ENCODE data around the gene SLC30A4. TPM values are rescaled to one million over a fixed set of nuclear protein-coding genes. Genes with fewer than 3 reads are reported as not detected.

SLC30A4 gene
- total and polyA plus RNA-seq, 2 of the 8 experiments (the other 6 are each of a cell fraction or from before 2014, with no cell fraction given) = under 0.01 to 0.07 TPM

- H3K4me1 ChIP-seq (replicated peaks in 1 of 4; ENCODE audit: control insufficient read depth in 3 of 4, insufficient read depth in 4 of 4, low read length in 3 of 4) = no peaks in the 10 kb centered on the region
- no peak overlapping the region for H4K5ac ChIP-seq (ENCODE audit: insufficient read length, low read depth, low read length)
- peaks cover 10% of the 10 kb centered on the region; the same call in 1 of the 2 replicates for H3K23me2 ChIP-seq (ENCODE audit: low read depth, low read length)
- H3K4me2 ChIP-seq (ENCODE audit: insufficient read depth in 1 of 2, low read depth in 2 of 2, low read length in 2 of 2) = no peak overlapping the region
- TF ChIP-seq ASH2L (IDR thresholded peaks at IDR 0.05; ENCODE audit: low read length) (no peak), GABPA (IDR thresholded peaks at IDR 0.05; ENCODE audit: borderline replicate concordance, insufficient read depth, low read length) (no peak), NRF1 (IDR thresholded peaks at IDR 0.05; ENCODE audit: low read depth, low read length) (no peak), FOSL1 (IDR thresholded peaks at IDR 0.05; ENCODE audit: insufficient read depth, low read depth, low read length) (no peak), SP4 (IDR thresholded peaks at IDR 0.05; ENCODE audit: low read length) (no peak), MAFK (IDR thresholded peaks at IDR 0.05; ENCODE audit: low read depth, low read length) (no peak), CBX5 (IDR thresholded peaks at IDR 0.05; ENCODE audit: low read depth, low read length) (no peak), SIRT6 (IDR thresholded peaks at IDR 0.05; ENCODE audit: low read length) (no peak), TAF7 (optimal IDR thresholded peaks at IDR 0.05; ENCODE audit: borderline replicate concordance, low read depth, low read length) (no peak)
- TF ChIP-seq, protein P1, sequence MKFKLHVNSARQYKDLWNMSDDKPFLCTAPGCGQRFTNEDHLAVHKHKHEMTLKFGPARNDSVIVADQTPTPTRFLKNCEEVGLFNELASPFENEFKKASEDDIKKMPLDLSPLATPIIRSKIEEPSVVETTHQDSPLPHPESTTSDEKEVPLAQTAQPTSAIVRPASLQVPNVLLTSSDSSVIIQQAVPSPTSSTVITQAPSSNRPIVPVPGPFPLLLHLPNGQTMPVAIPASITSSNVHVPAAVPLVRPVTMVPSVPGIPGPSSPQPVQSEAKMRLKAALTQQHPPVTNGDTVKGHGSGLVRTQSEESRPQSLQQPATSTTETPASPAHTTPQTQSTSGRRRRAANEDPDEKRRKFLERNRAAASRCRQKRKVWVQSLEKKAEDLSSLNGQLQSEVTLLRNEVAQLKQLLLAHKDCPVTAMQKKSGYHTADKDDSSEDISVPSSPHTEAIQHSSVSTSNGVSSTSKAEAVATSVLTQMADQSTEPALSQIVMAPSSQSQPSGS (IDR thresholded peaks at IDR 0.05; ENCODE audit: low read length) = no peak
- no peaks in the 10 kb centered on the region for H3K79me1 ChIP-seq (ENCODE audit: low read depth, low read length)
- H3K14ac ChIP-seq (ENCODE audit: insufficient read length) = no peak overlapping the region
- peaks cover 7 to 15% (median 10%) of the 10 kb centered on the region in 4 experiments for H3K27me3 ChIP-seq (replicated peaks in 1 of 4; ENCODE audit: control insufficient read depth in 3 of 4, extremely low read depth in 1 of 4, insufficient read depth in 3 of 4, low read length in 3 of 4)
- no peak overlapping the region for H3K56ac ChIP-seq (replicated peaks; ENCODE audit: insufficient read length, low read depth, low read length)
- H3K9ac ChIP-seq (replicated peaks in 1 of 4; ENCODE audit: extremely low read depth in 1 of 4, low read depth in 3 of 4, low read length in 3 of 4) = no peak overlapping the region
- H3K4ac ChIP-seq (replicated peaks; ENCODE audit: insufficient read length, low read depth, low read length) = no peak overlapping the region
- CTCF ChIA-PET (ENCODE audit: partially characterized antibody) = interaction anchor here (0.5 to 6.6 kb wide), 40 partner anchors 12 to 294 kb away, joined by 3 to 76 read pairs (median 4); a partner anchor contains a TSS
- POLR2A ChIA-PET (ENCODE audit: partially characterized antibody) = no interaction called here
- H3K18ac ChIP-seq (ENCODE audit: extremely low read depth, low read length) = no peak overlapping the region
- H4K20me1 ChIP-seq (replicated peaks in 1 of 2; ENCODE audit: control insufficient read depth in 1 of 2, insufficient read depth in 2 of 2, low read length in 2 of 2) = peaks cover 0 to 6% of the 10 kb centered on the region in 2 experiments
- no peak overlapping the region for H2AK5ac ChIP-seq (ENCODE audit: low read depth, low read length)
- no peak overlapping the region for H2BK120ac ChIP-seq (replicated peaks; ENCODE audit: low read depth, low read length)
- no peak overlapping the region for H4K8ac ChIP-seq (ENCODE audit: extremely low read depth, insufficient read depth, low read length)
- H3K27ac ChIP-seq (ENCODE audit: low read depth, low read length) = no peak overlapping the region
- FAIRE-seq (no peak), DNase-seq (ENCODE audit: low read depth in 1 of 2, low spot score in 2 of 2) (no peak)
- no peak overlapping the region for H2BK15ac ChIP-seq (ENCODE audit: low read length)
- no peak overlapping the region for H3K4me3 ChIP-seq (ENCODE audit: extremely low read depth in 1 of 4, insufficient read depth in 2 of 4, low read depth in 3 of 4, low read length in 4 of 4)
- WGBS, 2 experiments (ENCODE audit: extremely low coverage in 1 of 2, insufficient coverage in 1 of 2, insufficient read length in 1 of 2, insufficient replicate concordance in 2 of 2, low coverage in 1 of 2, low lambda C conversion rate in 2 of 2, missing lambda C conversion rate in 1 of 2) = 52% methylated on average over 5 of the region's 5 CpGs; no CpG with 5 or more reads in 1 of the 2 experiments
- no peaks in the 10 kb centered on the region; a peak in 1 of 4 replicates for H3K9me3 ChIP-seq (ENCODE audit: insufficient read depth in 2 of 2, low read depth in 1 of 2, low read length in 1 of 2)
- no peak overlapping the region for H4K91ac ChIP-seq (replicated peaks; ENCODE audit: insufficient read length, low read length)
- no peaks in the 10 kb centered on the region for H3K36me3 ChIP-seq (ENCODE audit: control insufficient read depth in 2 of 4, insufficient read depth in 4 of 4, low read length in 3 of 4)
- H3K79me2 ChIP-seq (ENCODE audit: control insufficient read depth in 1 of 2, insufficient read depth in 2 of 2, low read length in 2 of 2) = no peaks in the 10 kb centered on the region
- H2BK20ac ChIP-seq (ENCODE audit: low read length) = no peak overlapping the region
- no peak overlapping the region for H2BK12ac ChIP-seq (ENCODE audit: low read depth, low read length)
- H2BK5ac ChIP-seq (ENCODE audit: low read depth, low read length) = no peak overlapping the region
- H3K23ac ChIP-seq (ENCODE audit: insufficient read length) = no peak overlapping the region
- H2AFZ ChIP-seq (ENCODE audit: low read length) = no peak overlapping the region
Observed at GRCh38 chr15:45457220-45457619, 65.3 kb downstream of the SLC30A4 start.

All from H1 (cell line).